T-helper 17 cell (primary cell): ENCODE measurements around the gene FAM13A. TPM values are rescaled to one million over a fixed set of nuclear protein-coding genes. Genes with fewer than 3 reads are reported as not detected.

Experiments used
- total RNA-seq, 4 donors: library from RNA in 2 of 4; stranded (reverse) in 2 of 4; gene quantifications; one replicate each; pipeline ENCODE4 v1.2.3 and lab custom pipeline; 2022 to 2026

The FAM13A gene
- total RNA-seq, 2 donors from 2014 or later: 10.8 to 37.5 TPM

Other genes with a start within 250 kb of the FAM13A start
- 1 to 10 TPM; 3.1 to 3.2 TPM for gene TIGD2, start 54.3 kb upstream of the FAM13A start, total RNA-seq